ENCODE measurements around the gene AGMO.

DNA sequence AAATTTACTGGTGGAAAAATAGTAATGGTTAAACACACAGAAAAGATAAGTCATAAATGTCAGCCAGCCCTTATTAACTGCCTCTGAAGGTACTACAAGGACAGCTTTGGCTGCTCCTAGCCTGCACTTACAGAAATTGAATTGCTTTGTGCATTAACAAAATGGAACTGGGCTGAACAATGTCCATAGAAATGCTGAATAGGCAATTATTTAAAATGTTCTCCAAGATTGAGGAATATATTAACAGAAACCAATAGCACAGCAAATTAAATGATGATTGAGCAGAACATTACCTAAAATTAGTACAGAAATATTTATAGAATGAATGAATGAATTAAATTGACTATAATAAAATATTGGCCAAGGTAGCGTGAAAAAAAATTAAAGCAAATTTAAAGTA lies 42.4 kb upstream of the AGMO start:
- TF ChIP-seq, protein P1, sequence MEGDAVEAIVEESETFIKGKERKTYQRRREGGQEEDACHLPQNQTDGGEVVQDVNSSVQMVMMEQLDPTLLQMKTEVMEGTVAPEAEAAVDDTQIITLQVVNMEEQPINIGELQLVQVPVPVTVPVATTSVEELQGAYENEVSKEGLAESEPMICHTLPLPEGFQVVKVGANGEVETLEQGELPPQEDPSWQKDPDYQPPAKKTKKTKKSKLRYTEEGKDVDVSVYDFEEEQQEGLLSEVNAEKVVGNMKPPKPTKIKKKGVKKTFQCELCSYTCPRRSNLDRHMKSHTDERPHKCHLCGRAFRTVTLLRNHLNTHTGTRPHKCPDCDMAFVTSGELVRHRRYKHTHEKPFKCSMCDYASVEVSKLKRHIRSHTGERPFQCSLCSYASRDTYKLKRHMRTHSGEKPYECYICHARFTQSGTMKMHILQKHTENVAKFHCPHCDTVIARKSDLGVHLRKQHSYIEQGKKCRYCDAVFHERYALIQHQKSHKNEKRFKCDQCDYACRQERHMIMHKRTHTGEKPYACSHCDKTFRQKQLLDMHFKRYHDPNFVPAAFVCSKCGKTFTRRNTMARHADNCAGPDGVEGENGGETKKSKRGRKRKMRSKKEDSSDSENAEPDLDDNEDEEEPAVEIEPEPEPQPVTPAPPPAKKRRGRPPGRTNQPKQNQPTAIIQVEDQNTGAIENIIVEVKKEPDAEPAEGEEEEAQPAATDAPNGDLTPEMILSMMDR (conservative IDR thresholded peaks at IDR 0.05 in 1 of 2, IDR thresholded peaks at IDR 0.05 in 1 of 2; ENCODE audit: low read depth in 1 of 2, low read length in 2 of 2) = no peak
- no peak for TF ChIP-seq EZH2 (IDR thresholded peaks at IDR 0.05; ENCODE audit: low read length, missing control alignments)
